DOHH2 (cell line): Measurements from ENCODE around the gene NAV2.

Experiments
- H3F3A ChIP-seq: fragments of 200-600 bp; sonication (generic), shearing (Covaris generic); 2 replicates; pipeline ENCODE4 v1.6.0; 2016; ENCODE audit warnings: antibody characterized with exemption, mild to moderate bottlenecking; ENCODE audit not compliant: control insufficient read depth, insufficient read depth
- H3K27ac ChIP-seq: fragments of 200-600 bp; sonication (generic); 2 replicates; pipeline ENCODE4 v1.5.1; 2014; ENCODE audit warnings: low read depth, mild to moderate bottlenecking, low read length, moderate library complexity
- H3K27me3 ChIP-seq: fragments of 200-600 bp; sonication (generic); 2 replicates; pipeline ENCODE4 v1.6.1; 2014; ENCODE audit warnings: mild to moderate bottlenecking, low read length, mixed read lengths; ENCODE audit not compliant: control insufficient read depth
- H3K36me3 ChIP-seq: fragments of 200-600 bp; sonication (generic); 2 replicates; pipeline ENCODE4 v1.6.1; 2014; ENCODE audit warnings: mild to moderate bottlenecking, low read length, moderate library complexity, mixed read lengths; ENCODE audit not compliant: control insufficient read depth
- H3K4me1 ChIP-seq: fragments of 200-600 bp; sonication (generic); 2 replicates; pipeline ENCODE4 v1.6.1; 2014; ENCODE audit warnings: mild to moderate bottlenecking, low read length, mixed read lengths; ENCODE audit not compliant: control insufficient read depth
- H3K4me2 ChIP-seq: fragments of 200-600 bp; sonication (generic); 2 replicates; pipeline ENCODE4 v1.6.0; 2014; ENCODE audit warnings: mild to moderate bottlenecking, low read length, moderate library complexity
- H3K4me3 ChIP-seq: fragments of 200-600 bp; sonication (generic); 2 replicates; pipeline ENCODE4 v1.5.1; 2014; ENCODE audit warnings: mild to moderate bottlenecking, low read length, mixed read lengths
- H3K79me2 ChIP-seq: fragments of 200-600 bp; sonication (generic); 2 replicates; pipeline ENCODE4 v1.6.1; 2014; ENCODE audit warnings: mild to moderate bottlenecking, low read length, mixed read lengths; ENCODE audit not compliant: control insufficient read depth
- H3K9me2 ChIP-seq: fragments of 200-600 bp; sonication (generic); replicated peaks from 2 replicates; pipeline ENCODE4 v1.6.1; 2014; ENCODE audit warnings: mild to moderate bottlenecking, low read length, mixed read lengths; ENCODE audit not compliant: control insufficient read depth
- H3K9me3 ChIP-seq: fragments of 200-600 bp; sonication (generic); 2 replicates; pipeline ENCODE4 v1.6.1; 2014; ENCODE audit warnings: antibody characterized with exemption, low read length, mixed read lengths; ENCODE audit not compliant: control insufficient read depth, insufficient read depth
- H4K20me1 ChIP-seq: fragments of 200-600 bp; sonication (generic); 2 replicates; pipeline ENCODE4 v1.6.0; 2014; ENCODE audit warnings: low read depth, mild to moderate bottlenecking, antibody characterized with exemption, low read length, moderate library complexity; ENCODE audit not compliant: control insufficient read depth, insufficient read depth
- CTCF ChIP-seq: fragments of 200-600 bp; sonication (generic); IDR thresholded peaks from one replicate; pipeline ENCODE4 v1.5.1; 2014; ENCODE audit warnings: antibody characterized with exemption, mild to moderate bottlenecking, low read depth, low read length; ENCODE audit not compliant: poor library complexity, severe bottlenecking
- EZH2phosphoT487 ChIP-seq: fragments of 200-600 bp; sonication (generic); IDR thresholded peaks from 2 replicates; pipeline ENCODE4 v1.6.1; 2017; ENCODE audit warnings: borderline replicate concordance, mild to moderate bottlenecking, antibody characterized with exemption, low read length, moderate library complexity, mixed read lengths

Gene NAV2

GRCh38 chr11:19694796-19695345, 17.8 kb upstream of the NAV2 start:
- Histone ChIP-seq H3K36me3 (no peaks in the 10 kb centered on the region), H3K4me3 (no peak overlapping the region), H3K9me3 (no peaks in the 10 kb centered on the region), H3K4me1 (no peaks in the 10 kb centered on the region), H3F3A (no peaks in the 10 kb centered on the region), H3K9me2 (no peaks in the 10 kb centered on the region), H4K20me1 (no peaks in the 10 kb centered on the region), H3K27me3 (no peaks in the 10 kb centered on the region), H3K27ac (no peak overlapping the region), H3K79me2 (no peaks in the 10 kb centered on the region), H3K4me2 (no peak overlapping the region)
- TF ChIP-seq CTCF: no peak
- no peak for TF ChIP-seq EZH2phosphoT487

GRCh38 chr11:19696073-19696472, 16.6 kb upstream of the NAV2 start:
- Histone ChIP-seq H4K20me1 (no peaks in the 10 kb centered on the region), H3F3A (no peaks in the 10 kb centered on the region), H3K4me3 (no peak overlapping the region), H3K36me3 (no peaks in the 10 kb centered on the region), H3K4me2 (no peak overlapping the region), H3K27me3 (no peaks in the 10 kb centered on the region), H3K9me2 (no peaks in the 10 kb centered on the region), H3K27ac (no peak overlapping the region), H3K4me1 (no peaks in the 10 kb centered on the region), H3K79me2 (no peaks in the 10 kb centered on the region), H3K9me3 (no peaks in the 10 kb centered on the region)
- no peak for TF ChIP-seq EZH2phosphoT487
- TF ChIP-seq CTCF: no peak

- H3K4me1 ChIP-seq: no peaks in the 10 kb centered on the region
- H3K27ac ChIP-seq: no peak overlapping the region
- no peaks in the 10 kb centered on the region for H3K27me3 ChIP-seq
- H3K4me2 ChIP-seq: no peak overlapping the region
- TF ChIP-seq EZH2phosphoT487 (no peak), CTCF (no peak)
- no peaks in the 10 kb centered on the region for H3F3A ChIP-seq
- no peaks in the 10 kb centered on the region for H3K36me3 ChIP-seq
- no peaks in the 10 kb centered on the region for H3K79me2 ChIP-seq
- H3K9me2 ChIP-seq: no peaks in the 10 kb centered on the region
- H4K20me1 ChIP-seq: no peaks in the 10 kb centered on the region
- no peaks in the 10 kb centered on the region for H3K9me3 ChIP-seq
- no peak overlapping the region for H3K4me3 ChIP-seq
These were observed 15.7 kb upstream of the NAV2 start for GRCh38 chr11:19696904-19697303.

GRCh38 chr11:19697721-19698121, 14.9 kb upstream of the NAV2 start:
- no peak for TF ChIP-seq CTCF
- no peak for TF ChIP-seq EZH2phosphoT487
- Histone ChIP-seq H3K9me2 (no peaks in the 10 kb centered on the region), H3K4me1 (no peaks in the 10 kb centered on the region), H3K4me3 (no peak overlapping the region), H3F3A (no peaks in the 10 kb centered on the region), H4K20me1 (no peaks in the 10 kb centered on the region), H3K4me2 (no peak overlapping the region), H3K36me3 (no peaks in the 10 kb centered on the region), H3K27ac (no peak overlapping the region), H3K27me3 (no peaks in the 10 kb centered on the region), H3K79me2 (no peaks in the 10 kb centered on the region), H3K9me3 (no peaks in the 10 kb centered on the region)
